Liver (tissue), 9 donors: ENCODE data around the gene AADACL3. TPM values are rescaled to one million over a fixed set of nuclear protein-coding genes. Genes with fewer than 3 reads are reported as not detected.

Experiments
- DNase-seq: peaks from one replicate; pipeline ENCODE4 v3.0.0-alpha.2; 2017; ENCODE audit warnings: low spot score
- H3K27ac ChIP-seq, 2 donors: one replicate each; pipeline ENCODE4 v1.7.0; 2013; ENCODE audit warnings: inconsistent platforms in 2 of 2, low read length in 2 of 2, control low read depth in 1 of 2, low read depth in 1 of 2, mild to moderate bottlenecking in 1 of 2
- H3K27me3 ChIP-seq, 4 donors: one replicate each; pipeline versions ENCODE4 v1.6.1 to v1.7.0; 2013; ENCODE audit warnings: low read length in 3 of 4, inconsistent platforms in 1 of 4, mild to moderate bottlenecking in 1 of 4, moderate library complexity in 1 of 4; ENCODE audit not compliant: control insufficient read depth in 4 of 4, insufficient read depth in 4 of 4
- H3K36me3 ChIP-seq, 4 donors: one replicate each; pipeline versions ENCODE4 v1.6.1 to v1.7.0; 2013; ENCODE audit warnings: low read length in 3 of 4, mild to moderate bottlenecking in 3 of 4, low read depth in 1 of 4, moderate library complexity in 1 of 4; ENCODE audit not compliant: control insufficient read depth in 4 of 4, insufficient read depth in 3 of 4
- H3K4me1 ChIP-seq, 4 donors: one replicate each; pipeline versions ENCODE4 v1.6.1 to v1.7.0; 2013; ENCODE audit warnings: low read length in 3 of 4, mild to moderate bottlenecking in 3 of 4, moderate library complexity in 1 of 4; ENCODE audit not compliant: control insufficient read depth in 4 of 4, insufficient read depth in 4 of 4
- H3K4me3 ChIP-seq, 3 donors: one replicate each; pipeline versions ENCODE4 v1.6.1 to v1.7.0; 2013; ENCODE audit warnings: low read length in 3 of 3, control low read depth in 1 of 3, low read depth in 1 of 3, mild to moderate bottlenecking in 1 of 3
- H3K9ac ChIP-seq, 2 donors: one replicate each; pipeline ENCODE4 v1.7.0; 2013; ENCODE audit warnings: low read length in 2 of 2, mild to moderate bottlenecking in 2 of 2, moderate library complexity in 2 of 2, control low read depth in 1 of 2, low read depth in 1 of 2
- H3K9me3 ChIP-seq, 4 donors: one replicate each; pipeline versions ENCODE4 v1.6.1 to v1.7.0; 2013; ENCODE audit warnings: low read length in 3 of 4; ENCODE audit not compliant: control insufficient read depth in 4 of 4
- EGR1 ChIP-seq, 2 donors: IDR thresholded peaks; 2 replicates each; pipeline ENCODE4 v1.6.1; 2016 to 2018; ENCODE audit warnings: antibody characterized with exemption in 2 of 2, low read depth in 2 of 2
- GABPA ChIP-seq, 2 donors: IDR thresholded peaks in 1 of 2; conservative IDR thresholded peaks in 1 of 2; 2 replicates each; pipeline ENCODE4 v1.6.1; 2016; ENCODE audit warnings: antibody characterized with exemption in 2 of 2, mild to moderate bottlenecking in 1 of 2, moderate library complexity in 1 of 2
- HNF4G ChIP-seq: IDR thresholded peaks from 2 replicates; pipeline ENCODE4 v1.6.1; 2016; ENCODE audit warnings: antibody characterized with exemption
- RAD21 ChIP-seq, 2 donors: IDR thresholded peaks; 2 replicates each; pipeline ENCODE4 v1.6.1; 2016; ENCODE audit warnings: antibody characterized with exemption in 2 of 2, mild to moderate bottlenecking in 2 of 2
- RXRA ChIP-seq, 2 donors: IDR thresholded peaks; 2 replicates each; pipeline ENCODE4 v1.6.1; 2017 to 2018; ENCODE audit warnings: antibody characterized with exemption in 2 of 2, mild to moderate bottlenecking in 1 of 2
- TAF1 ChIP-seq: conservative IDR thresholded peaks from 2 replicates; pipeline ENCODE4 v1.6.1; 2016; ENCODE audit warnings: antibody characterized with exemption, mild to moderate bottlenecking
- YY1 ChIP-seq: IDR thresholded peaks from 2 replicates; pipeline ENCODE4 v1.6.1; 2016; ENCODE audit warnings: antibody characterized with exemption, mild to moderate bottlenecking
- WGBS: extraction: QIAGEN DNeasy Blood & Tissue Kit; methylation state at CpG from one replicate; pipeline ENCODE4 v1.1.7; 2013; 5-methylcytosine and 5-hydroxymethylcytosine counted together
- polyA plus RNA-seq, 2 donors: library from polyadenylated mRNA; stranded (reverse) in 1 of 2; unstranded in 1 of 2; fragments of 200-250 nt in 1 of 2; fragments of >200 nt in 1 of 2; fragmentation: Nextera tagmentation in 1 of 2; extraction: Ambion mirVana in 1 of 2; gene quantifications; one replicate each; pipeline versions ENCODE4 v1.2.1 to v1.2.3, GENCODE V29; 2013 to 2015
- total RNA-seq, 2 donors: library from RNA; depleted of rRNA; stranded (reverse); fragments of >200 nt; gene quantifications; one replicate each; pipeline ENCODE4 v1.2.3, GENCODE V29; 2014
- TF ChIP-seq, protein P1 (sequence below): fragments of 150-350 bp; IDR thresholded peaks from 2 replicates; pipeline ENCODE4 v1.5.1; 2017; ENCODE audit warnings: improper control_type of control experiment, low read depth, low read length; ENCODE audit not compliant: missing input control
- TF ChIP-seq, protein P2 (sequence below): IDR thresholded peaks from 2 replicates; pipeline ENCODE4 v1.6.1; 2016; ENCODE audit warnings: antibody characterized with exemption
- TF ChIP-seq, protein P3 (sequence below): IDR thresholded peaks from 2 replicates; pipeline ENCODE4 v1.6.1; 2016; ENCODE audit warnings: antibody characterized with exemption, mild to moderate bottlenecking
- TF ChIP-seq, protein P4 (sequence below): IDR thresholded peaks from 2 replicates; pipeline ENCODE4 v1.6.1; 2016; ENCODE audit warnings: antibody characterized with exemption
- donor health status: healthy.
- donor health status: healthy.
- donor health status: healthy.
- donor health status: healthy.
- donor health status: healthy.

The AADACL3 gene
- total and polyA plus RNA-seq, 4 donors = not detected

DNA sequence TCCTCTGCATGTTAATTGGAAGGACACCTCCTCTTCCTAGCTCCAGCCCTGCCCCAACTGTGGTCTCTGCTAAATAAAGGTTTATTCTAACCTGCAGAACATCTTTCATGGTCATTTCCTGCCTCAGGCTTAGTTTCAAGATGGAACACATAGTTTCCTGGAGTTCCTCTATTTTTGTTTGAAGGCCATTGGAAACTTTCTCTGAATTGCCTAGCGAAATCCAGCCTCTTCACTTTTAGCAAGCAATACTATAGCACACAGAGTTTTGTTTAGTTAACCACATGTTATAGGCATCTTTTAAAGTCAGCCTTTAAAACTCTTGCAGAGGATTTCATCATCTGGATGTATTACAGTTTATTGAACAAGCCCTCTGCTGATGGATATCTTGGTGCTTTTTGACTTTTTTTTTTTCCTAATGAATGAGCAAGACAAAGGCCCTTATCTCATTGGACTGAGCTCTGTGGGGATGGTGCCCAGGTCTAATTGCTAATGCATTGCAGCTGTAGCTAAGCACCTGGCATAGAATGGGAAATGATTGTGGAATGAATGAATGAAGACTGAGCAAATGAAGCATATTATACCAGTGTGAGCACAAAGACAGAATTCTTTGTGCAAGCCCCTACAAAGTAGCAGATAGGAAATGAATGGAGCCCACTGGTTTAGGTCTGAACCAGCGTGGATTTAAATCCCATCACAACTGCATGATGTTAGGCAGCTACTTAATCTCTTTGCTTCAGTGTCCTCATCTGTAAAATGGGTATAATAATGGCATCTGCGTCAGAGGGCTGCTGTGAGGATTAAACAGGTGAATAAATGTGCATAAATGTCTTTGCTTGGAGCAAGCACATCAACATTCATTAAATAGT lies 29.4 kb downstream of the AADACL3 start:
- Histone ChIP-seq H3K4me1 (no peaks in the 10 kb centered on the region), H3K4me3 (no peak overlapping the region), H3K27me3 (no peaks in the 10 kb centered on the region), H3K9ac (no peak overlapping the region), H3K9me3 (peaks cover 0 to 11% (median 1%) of the 10 kb centered on the region in 4 donors), H3K27ac (no peak overlapping the region), H3K36me3 (no peaks in the 10 kb centered on the region)
- TF ChIP-seq EGR1 (IDR thresholded peaks at IDR 0.05; ENCODE audit: low read depth in 2 of 2) (no peak), YY1 (no peak), HNF4G (no peak), GABPA (IDR thresholded peaks at IDR 0.05 in 1 of 2, conservative IDR thresholded peaks at IDR 0.05 in 1 of 2) (no peak)
- TF ChIP-seq, protein P1, sequence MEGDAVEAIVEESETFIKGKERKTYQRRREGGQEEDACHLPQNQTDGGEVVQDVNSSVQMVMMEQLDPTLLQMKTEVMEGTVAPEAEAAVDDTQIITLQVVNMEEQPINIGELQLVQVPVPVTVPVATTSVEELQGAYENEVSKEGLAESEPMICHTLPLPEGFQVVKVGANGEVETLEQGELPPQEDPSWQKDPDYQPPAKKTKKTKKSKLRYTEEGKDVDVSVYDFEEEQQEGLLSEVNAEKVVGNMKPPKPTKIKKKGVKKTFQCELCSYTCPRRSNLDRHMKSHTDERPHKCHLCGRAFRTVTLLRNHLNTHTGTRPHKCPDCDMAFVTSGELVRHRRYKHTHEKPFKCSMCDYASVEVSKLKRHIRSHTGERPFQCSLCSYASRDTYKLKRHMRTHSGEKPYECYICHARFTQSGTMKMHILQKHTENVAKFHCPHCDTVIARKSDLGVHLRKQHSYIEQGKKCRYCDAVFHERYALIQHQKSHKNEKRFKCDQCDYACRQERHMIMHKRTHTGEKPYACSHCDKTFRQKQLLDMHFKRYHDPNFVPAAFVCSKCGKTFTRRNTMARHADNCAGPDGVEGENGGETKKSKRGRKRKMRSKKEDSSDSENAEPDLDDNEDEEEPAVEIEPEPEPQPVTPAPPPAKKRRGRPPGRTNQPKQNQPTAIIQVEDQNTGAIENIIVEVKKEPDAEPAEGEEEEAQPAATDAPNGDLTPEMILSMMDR = no peak
- TF ChIP-seq, protein P2, sequence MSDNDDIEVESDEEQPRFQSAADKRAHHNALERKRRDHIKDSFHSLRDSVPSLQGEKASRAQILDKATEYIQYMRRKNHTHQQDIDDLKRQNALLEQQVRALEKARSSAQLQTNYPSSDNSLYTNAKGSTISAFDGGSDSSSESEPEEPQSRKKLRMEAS = no peak
- no peak for DNase-seq
- WGBS = 62% methylated on average over 3 of the region's 3 CpGs

DNA sequence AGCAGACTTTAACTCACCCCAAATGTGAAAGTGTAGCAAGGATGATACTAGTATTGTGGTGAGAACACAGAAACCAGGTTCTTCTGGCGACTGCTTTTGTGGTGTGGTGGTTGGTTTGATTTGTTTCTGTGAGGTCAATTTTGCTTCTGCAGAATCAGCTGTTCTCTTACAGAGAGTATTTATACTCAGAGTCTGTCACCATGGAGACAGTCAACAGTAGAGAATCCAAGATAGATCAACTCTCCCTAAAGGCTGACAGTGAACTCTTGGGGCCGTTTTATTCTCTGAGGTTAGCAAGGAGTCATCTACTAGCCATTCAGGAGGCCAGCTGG lies 30.0 kb downstream of the AADACL3 start, which contains the start of gene CFAP107:
Gene CFAP107, plus strand, starts transcription at position 209 of the 332 bp plus-strand sequence. CDS start 231 bp downstream, outside the sequence.
- Histone ChIP-seq H3K4me1 (no peaks in the 10 kb centered on the region), H3K36me3 (no peaks in the 10 kb centered on the region), H3K27me3 (no peaks in the 10 kb centered on the region), H3K9me3 (peaks cover 0 to 13% (median 1%) of the 10 kb centered on the region in 4 donors), H3K27ac (no peak within 1 kb of the TSS), H3K9ac (no peak within 1 kb of the TSS), H3K4me3 (no peak within 1 kb of the TSS)
- 21% methylated on average over 2 of the region's 2 CpGs for WGBS
- DNase-seq = no peak
- TF ChIP-seq, protein P3, sequence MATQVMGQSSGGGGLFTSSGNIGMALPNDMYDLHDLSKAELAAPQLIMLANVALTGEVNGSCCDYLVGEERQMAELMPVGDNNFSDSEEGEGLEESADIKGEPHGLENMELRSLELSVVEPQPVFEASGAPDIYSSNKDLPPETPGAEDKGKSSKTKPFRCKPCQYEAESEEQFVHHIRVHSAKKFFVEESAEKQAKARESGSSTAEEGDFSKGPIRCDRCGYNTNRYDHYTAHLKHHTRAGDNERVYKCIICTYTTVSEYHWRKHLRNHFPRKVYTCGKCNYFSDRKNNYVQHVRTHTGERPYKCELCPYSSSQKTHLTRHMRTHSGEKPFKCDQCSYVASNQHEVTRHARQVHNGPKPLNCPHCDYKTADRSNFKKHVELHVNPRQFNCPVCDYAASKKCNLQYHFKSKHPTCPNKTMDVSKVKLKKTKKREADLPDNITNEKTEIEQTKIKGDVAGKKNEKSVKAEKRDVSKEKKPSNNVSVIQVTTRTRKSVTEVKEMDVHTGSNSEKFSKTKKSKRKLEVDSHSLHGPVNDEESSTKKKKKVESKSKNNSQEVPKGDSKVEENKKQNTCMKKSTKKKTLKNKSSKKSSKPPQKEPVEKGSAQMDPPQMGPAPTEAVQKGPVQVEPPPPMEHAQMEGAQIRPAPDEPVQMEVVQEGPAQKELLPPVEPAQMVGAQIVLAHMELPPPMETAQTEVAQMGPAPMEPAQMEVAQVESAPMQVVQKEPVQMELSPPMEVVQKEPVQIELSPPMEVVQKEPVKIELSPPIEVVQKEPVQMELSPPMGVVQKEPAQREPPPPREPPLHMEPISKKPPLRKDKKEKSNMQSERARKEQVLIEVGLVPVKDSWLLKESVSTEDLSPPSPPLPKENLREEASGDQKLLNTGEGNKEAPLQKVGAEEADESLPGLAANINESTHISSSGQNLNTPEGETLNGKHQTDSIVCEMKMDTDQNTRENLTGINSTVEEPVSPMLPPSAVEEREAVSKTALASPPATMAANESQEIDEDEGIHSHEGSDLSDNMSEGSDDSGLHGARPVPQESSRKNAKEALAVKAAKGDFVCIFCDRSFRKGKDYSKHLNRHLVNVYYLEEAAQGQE = no peak
- TF ChIP-seq TAF1 (no peak), RXRA (IDR thresholded peaks at IDR 0.05) (no peak), RAD21 (IDR thresholded peaks at IDR 0.05) (no peak)
- TF ChIP-seq, protein P4, sequence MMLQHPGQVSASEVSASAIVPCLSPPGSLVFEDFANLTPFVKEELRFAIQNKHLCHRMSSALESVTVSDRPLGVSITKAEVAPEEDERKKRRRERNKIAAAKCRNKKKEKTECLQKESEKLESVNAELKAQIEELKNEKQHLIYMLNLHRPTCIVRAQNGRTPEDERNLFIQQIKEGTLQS = no peak
